HK-2 (cell line): ENCODE measurements around the gene CACNA1I.

Experiments used
- DNase-seq: peaks from one replicate; pipeline ENCODE4 v3.0.0-alpha.2; 2018; ENCODE audit not compliant: unreplicated experiment

CACNA1I gene

GRCh38 chr22:39648630-39648950 is 78.0 kb downstream of the CACNA1I start:
- no peak for DNase-seq

DNA sequence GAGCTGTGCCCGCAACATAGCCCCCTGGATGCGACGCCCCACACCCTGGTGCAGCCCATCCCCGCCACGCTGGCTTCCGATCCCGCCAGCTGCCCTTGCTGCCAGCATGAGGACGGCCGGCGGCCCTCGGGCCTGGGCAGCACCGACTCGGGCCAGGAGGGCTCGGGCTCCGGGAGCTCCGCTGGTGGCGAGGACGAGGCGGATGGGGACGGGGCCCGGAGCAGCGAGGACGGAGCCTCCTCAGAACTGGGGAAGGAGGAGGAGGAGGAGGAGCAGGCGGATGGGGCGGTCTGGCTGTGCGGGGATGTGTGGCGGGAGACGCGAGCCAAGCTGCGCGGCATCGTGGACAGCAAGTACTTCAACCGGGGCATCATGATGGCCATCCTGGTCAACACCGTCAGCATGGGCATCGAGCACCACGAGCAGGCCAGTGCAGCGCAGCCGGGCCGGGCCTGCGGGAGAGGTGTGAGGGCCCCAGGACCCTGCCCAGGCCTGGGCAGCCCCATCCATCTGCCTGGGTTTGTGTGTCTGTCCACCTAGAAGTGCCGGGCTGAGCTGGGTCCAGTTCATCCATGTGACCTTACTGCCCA is 79.0 kb downstream of the CACNA1I start:
- DNase-seq = no peak

GRCh38 chr22:39651053-39651996 is 80.8 kb downstream of the CACNA1I start:
- no peak for DNase-seq

DNA sequence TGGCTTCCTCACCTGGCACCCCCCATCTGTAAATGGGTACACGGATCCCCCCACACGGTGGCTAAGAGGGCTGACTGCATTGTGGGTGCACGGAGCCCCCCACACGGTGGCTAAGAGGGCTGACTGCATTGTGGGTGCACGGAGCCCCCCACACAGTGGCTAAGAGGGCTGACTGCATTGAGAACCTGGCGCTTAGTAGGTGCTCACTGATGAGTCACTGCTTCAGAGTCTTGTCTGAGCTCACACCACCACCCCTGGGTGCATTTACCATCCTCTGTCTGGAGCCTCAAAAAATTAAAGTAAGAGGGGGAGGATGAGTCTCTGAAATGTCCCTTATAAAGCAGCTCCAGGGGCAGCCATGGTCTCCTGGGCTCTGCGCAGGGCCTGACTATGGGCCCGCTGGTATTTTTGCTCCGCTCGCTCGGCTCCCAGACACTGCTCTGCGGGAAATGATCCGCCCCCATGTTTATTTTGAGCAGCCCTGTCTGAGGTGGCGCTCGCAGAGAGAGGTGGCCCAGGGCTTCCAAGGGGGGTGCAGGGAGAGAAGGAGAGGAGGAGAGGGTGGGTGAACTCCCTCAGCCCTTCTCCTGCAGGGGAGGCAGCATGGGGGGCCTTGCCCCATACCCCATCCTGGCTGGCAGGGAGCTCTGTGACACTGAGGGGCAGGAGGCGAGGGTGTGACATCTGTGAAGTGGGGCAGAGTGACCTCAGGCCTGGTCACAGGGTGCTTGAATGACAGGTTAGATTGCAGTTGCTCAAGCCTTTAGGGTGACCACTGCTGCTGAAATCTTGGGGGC is 82.6 kb downstream of the CACNA1I start:
- DNase-seq = no peak

DNA sequence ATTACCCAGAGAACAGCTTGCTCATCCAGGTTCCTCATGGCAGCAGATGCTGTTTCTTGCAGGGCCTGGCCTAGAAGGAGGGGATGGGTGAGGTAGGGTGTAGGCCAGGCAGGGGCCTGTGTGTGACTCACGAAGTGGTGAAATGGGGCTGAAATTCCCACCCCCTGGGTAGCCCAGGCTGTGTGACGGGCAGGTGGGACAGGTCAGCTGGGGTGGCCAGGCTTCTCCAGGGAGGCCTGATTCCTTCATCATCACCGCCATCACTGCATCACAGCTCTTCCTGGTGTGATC is 83.2 kb downstream of the CACNA1I start:
- DNase-seq = no peak

DNA sequence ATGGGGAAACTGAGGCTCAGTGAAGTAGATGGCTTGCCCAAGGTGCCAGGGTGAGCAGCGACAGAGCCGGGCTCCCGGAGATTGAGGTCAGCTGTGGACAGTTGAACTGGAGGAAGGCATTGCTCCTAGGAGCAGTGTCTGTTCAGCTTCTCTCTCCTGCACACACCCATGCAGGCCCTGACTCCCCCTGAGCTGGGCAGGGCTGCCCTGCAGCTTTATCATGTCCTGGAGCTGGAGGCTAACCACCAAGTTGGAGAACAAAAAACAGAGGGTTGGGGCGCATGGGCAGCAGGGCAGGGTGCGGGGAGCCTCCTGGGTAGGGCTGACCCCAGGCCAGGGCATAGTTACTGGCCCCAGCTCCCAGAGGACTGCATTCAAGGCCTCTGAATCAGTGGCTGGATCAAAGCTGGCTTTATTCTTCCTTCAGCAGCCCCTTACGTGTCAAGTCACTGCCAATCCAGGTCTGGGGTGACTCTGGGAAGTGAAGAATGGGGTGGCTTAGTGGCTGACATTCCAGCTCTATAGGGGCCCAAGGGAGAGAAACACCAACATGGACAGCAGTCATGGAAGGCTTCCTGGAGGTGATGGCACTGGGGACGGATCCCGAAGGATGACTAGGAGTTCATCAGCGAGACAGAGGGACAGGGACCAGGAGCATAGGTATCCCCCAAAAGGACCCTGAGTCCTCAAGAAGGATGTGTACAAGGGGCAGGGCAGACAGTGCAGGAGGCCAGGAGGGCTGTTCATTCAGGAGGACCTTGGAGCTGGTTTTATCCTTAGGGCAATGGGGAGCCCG is 83.8 kb downstream of the CACNA1I start:
- DNase-seq = no peak

- no peak for DNase-seq
These were observed 84.5 kb downstream of the CACNA1I start for GRCh38 chr22:39655004-39655579.

DNA sequence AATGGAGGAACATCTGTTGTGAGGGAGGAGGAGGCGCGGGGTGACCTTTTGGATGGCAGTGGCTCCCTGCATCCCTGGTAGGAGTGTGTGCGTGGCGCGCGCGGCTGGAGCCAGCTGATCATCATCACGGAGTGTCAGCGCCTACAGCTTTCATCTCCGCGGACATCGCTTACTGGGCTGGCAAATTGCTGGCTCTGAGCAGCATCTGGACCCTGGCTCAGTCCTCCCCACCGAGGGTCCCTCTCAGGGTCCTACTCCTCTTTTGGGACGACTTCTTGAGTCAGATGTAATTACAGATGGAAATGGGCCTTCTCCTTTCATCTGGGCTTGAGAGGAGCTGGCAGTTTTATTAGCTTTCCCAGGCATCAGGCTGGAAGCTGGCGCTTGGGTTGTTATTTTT is 85.3 kb downstream of the CACNA1I start:
- no peak for DNase-seq

GRCh38 chr22:39656495-39657490 is 86.2 kb downstream of the CACNA1I start:
- no peak for DNase-seq

GRCh38 chr22:39658367-39658766 is 87.8 kb downstream of the CACNA1I start:
- DNase-seq = no peak

DNA sequence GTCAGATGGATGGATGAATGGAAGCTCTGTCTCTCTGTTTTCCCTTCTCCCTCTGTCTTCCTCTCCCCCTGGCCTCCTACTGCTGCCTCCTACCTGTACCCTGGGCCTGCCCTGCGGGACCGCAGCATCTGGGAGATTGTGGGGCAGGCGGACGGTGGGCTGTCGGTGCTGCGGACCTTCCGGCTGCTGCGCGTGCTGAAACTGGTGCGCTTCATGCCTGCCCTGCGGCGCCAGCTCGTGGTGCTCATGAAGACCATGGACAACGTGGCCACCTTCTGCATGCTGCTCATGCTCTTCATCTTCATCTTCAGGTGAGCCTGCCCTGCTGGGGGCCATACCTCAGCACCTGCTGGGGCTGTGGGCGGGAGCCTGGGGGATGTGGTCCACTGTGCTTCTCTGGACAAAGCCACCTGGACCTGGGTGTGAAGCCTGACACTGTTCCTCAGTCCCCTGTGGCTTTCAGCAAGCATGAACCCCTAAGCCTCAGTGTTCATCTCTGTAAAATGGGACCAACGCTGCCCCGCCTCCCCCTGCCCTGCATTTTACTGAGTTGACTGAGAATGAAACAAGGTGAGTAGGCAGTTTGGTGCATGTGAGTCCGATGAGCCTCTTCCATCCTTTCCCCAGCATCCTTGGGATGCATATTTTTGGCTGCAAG is 88.4 kb downstream of the CACNA1I start:
- DNase-seq = no peak

DNA sequence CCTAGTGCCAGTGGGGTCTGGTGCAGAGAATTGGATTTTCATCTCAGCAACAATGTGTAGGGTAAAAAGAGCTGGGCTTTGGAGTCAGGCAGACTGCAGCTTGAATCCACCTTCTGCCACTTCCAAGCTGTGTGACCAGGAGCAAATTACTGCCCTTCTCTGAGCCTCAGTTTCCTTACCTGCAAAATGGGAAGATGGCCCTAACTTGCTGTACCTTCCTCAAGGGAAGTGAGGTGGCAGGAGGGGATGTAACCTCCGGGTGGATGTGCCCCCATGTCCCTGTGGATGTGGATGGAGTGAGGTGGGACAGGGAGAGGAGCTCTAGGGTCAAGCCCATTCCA is 90.9 kb downstream of the CACNA1I start:
- no peak for DNase-seq

- no peak for DNase-seq
These were observed 91.5 kb downstream of the CACNA1I start for GRCh38 chr22:39661842-39662685.

DNA sequence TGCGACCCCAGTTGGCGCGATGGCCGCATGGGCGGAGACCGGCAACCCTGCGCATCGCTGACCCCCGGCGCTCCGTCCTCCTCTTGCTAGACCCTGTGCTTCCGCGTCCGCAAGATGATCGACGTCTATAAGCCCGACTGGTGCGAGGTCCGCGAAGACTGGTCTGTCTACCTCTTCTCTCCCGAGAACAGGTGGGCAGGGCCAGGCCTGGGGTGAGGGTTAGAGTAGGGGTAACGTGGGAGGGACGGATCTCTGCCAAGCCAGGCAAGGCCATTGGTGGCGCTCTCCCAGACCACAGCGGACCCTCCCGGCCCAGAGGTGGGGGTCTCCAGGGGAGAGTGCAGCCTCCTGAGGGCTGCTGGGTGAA is 92.1 kb downstream of the CACNA1I start:
- DNase-seq = no peak

GRCh38 chr22:39663751-39664150 is 93.2 kb downstream of the CACNA1I start:
- DNase-seq = no peak

GRCh38 chr22:39664485-39665200 is 94.1 kb downstream of the CACNA1I start:
- no peak for DNase-seq

DNA sequence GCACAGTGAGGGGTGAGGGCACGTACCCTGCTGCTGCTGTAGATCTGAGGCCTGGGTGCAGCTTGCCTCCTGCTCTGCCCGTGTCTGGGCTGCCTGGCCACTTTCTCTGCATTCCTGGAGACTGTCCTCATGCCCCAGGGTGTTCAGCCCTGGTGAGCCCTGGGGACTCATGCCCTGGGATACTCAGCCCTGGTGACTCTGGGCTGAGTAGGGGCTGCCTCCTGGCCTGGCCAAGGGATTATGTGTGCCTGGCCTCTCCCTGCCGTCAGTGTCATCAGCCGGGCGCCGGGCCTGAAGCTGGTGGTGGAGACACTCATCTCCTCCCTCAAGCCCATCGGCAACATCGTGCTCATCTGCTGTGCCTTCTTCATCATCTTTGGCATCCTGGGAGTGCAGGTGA is 94.7 kb downstream of the CACNA1I start:
- no peak for DNase-seq

DNA sequence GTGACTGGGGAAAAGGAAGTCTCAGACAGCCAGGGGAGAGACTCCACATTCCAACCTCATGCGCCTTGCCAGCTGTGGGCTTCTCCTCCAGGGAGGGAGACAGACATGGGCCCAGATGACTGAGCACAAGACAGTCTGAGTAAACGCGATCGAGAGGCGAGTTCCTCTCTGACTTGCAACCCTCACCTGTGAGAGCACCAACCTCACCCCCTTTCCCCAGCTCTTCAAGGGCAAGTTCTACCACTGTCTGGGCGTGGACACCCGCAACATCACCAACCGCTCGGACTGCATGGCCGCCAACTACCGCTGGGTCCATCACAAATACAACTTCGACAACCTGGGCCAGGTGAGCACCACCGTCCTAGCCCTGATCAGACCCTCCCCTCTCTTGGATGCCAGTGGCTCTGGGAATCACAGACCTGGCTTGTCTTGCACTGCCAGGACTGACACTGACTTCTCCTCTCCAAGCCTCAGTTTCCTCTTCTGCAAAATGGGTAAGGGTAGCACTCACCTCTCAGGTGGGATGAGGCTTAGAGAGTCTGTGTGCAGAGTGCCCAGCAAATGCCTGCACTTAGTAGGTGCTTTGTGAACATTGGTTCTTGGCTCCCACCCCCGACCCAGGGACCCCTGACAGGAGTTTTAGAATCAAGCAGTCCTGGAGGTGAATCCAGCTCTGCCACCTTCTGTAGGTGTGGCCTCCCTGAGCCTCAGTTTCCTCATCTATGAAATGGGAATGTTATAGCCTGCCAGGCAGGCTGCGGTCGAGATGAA is 95.3 kb downstream of the CACNA1I start:
- no peak for DNase-seq
